ENCODE measurements around the gene GJA1. TPM values are rescaled to one million over a fixed set of nuclear protein-coding genes. Genes with fewer than 3 reads are reported as not detected.

The GJA1 gene
- polyA plus RNA-seq, 1 of the 3 experiments (the other 2 are of a cell fraction): 23.5 TPM

GRCh38 chr6:121460170-121460569 lies 24.7 kb downstream of the GJA1 start:
- no peak for TF ChIP-seq USF1 (IDR thresholded peaks at IDR 0.05; ENCODE audit: borderline replicate concordance, low read depth)
- TF ChIP-seq RXRA (IDR thresholded peaks at IDR 0.05; ENCODE audit: borderline replicate concordance, low read depth): no peak
- TF ChIP-seq MXI1 (IDR thresholded peaks at IDR 0.05; ENCODE audit: low read depth, low read length): no peak
- no peak for TF ChIP-seq CHD2 (IDR thresholded peaks at IDR 0.05; ENCODE audit: low read length, partially characterized antibody)
- no peak for TF ChIP-seq GABPA (IDR thresholded peaks at IDR 0.05; ENCODE audit: low read depth)
- TF ChIP-seq ZBTB33 (IDR thresholded peaks at IDR 0.05; ENCODE audit: borderline replicate concordance, low read depth): no peak
- no peak for TF ChIP-seq EZH2phosphoT487 (IDR thresholded peaks at IDR 0.05; ENCODE audit: borderline replicate concordance, low read depth)
- no peak for TF ChIP-seq CTCF (IDR thresholded peaks at IDR 0.05)
- ChIA-PET POLR2A (no interaction called here), CTCF (interaction anchor here (1.0 to 2.5 kb wide), 3 partner anchors 11 to 389 kb away, joined by 3 to 8 read pairs (median 3); no protein-coding TSS in a partner anchor)
- no peak overlapping the region for H3K27ac ChIP-seq (ENCODE audit: low read depth in 2 of 2, low read length in 1 of 2)
- H3K79me2 ChIP-seq (ENCODE audit: insufficient read depth): no peaks in the 10 kb centered on the region
- H4K20me1 ChIP-seq (ENCODE audit: insufficient read depth): no peaks in the 10 kb centered on the region
- H3F3A ChIP-seq (replicated peaks; ENCODE audit: insufficient read depth): no peaks in the 10 kb centered on the region
- 71% methylated on average over 2 of the region's 2 CpGs for WGBS (ENCODE audit: low lambda C conversion rate)
- H3K36me3 ChIP-seq (replicated peaks in 1 of 2; ENCODE audit: control insufficient read depth in 1 of 2, insufficient read depth in 2 of 2, low read length in 1 of 2): no peaks in the 10 kb centered on the region
- no peak overlapping the region for H3K9ac ChIP-seq
- DNase-seq: no peak
- H2AFZ ChIP-seq (ENCODE audit: low read depth): no peak overlapping the region
- H3K4me3 ChIP-seq (ENCODE audit: low read depth in 2 of 2, low read length in 1 of 2): no peak overlapping the region
- no peaks in the 10 kb centered on the region for H3K27me3 ChIP-seq (ENCODE audit: insufficient read depth)
- H3K4me1 ChIP-seq (ENCODE audit: control insufficient read depth in 1 of 2, insufficient read depth in 2 of 2, low read depth in 1 of 2, low read length in 1 of 2): no peaks in the 10 kb centered on the region
- no peak overlapping the region for H3K4me2 ChIP-seq
- no peaks in the 10 kb centered on the region for H3K9me3 ChIP-seq
- no peaks in the 10 kb centered on the region for H3K9me2 ChIP-seq

- Histone ChIP-seq H3K9me3 (no peaks in the 10 kb centered on the region), H3K79me2 (ENCODE audit: insufficient read depth) (no peaks in the 10 kb centered on the region), H3K4me3 (ENCODE audit: low read depth in 2 of 2, low read length in 1 of 2) (no peak overlapping the region), H3F3A (replicated peaks; ENCODE audit: insufficient read depth) (no peaks in the 10 kb centered on the region), H2AFZ (ENCODE audit: low read depth) (no peak overlapping the region), H3K27me3 (ENCODE audit: insufficient read depth) (no peaks in the 10 kb centered on the region), H3K4me2 (no peak overlapping the region), H3K4me1 (ENCODE audit: control insufficient read depth in 1 of 2, insufficient read depth in 2 of 2, low read depth in 1 of 2, low read length in 1 of 2) (no peaks in the 10 kb centered on the region), H3K27ac (ENCODE audit: low read depth in 2 of 2, low read length in 1 of 2) (no peak overlapping the region), H3K9ac (no peak overlapping the region), H3K36me3 (replicated peaks in 1 of 2; ENCODE audit: control insufficient read depth in 1 of 2, insufficient read depth in 2 of 2, low read length in 1 of 2) (no peaks in the 10 kb centered on the region), H3K9me2 (no peaks in the 10 kb centered on the region), H4K20me1 (ENCODE audit: insufficient read depth) (no peaks in the 10 kb centered on the region)
- POLR2A ChIA-PET: no interaction called here
- CTCF ChIA-PET: no interaction called here
- DNase-seq: no peak
- TF ChIP-seq JUND (IDR thresholded peaks at IDR 0.05) (no peak), MAX (IDR thresholded peaks at IDR 0.05; ENCODE audit: low read depth) (no peak), RXRA (IDR thresholded peaks at IDR 0.05; ENCODE audit: borderline replicate concordance, low read depth) (no peak), YY1 (IDR thresholded peaks at IDR 0.05; ENCODE audit: low read depth) (no peak), RFX5 (IDR thresholded peaks at IDR 0.05; ENCODE audit: low read length) (no peak), TAF1 (IDR thresholded peaks at IDR 0.05; ENCODE audit: borderline replicate concordance, low read depth, low read length) (no peak)
- 71% methylated on average over 3 of the region's 3 CpGs for WGBS (ENCODE audit: low lambda C conversion rate)
Measured at GRCh38 chr6:121463087-121463486, 27.6 kb downstream of the GJA1 start.

Measured in SK-N-SH (cell line).